ENCODE results near the gene FCSK.

FCSK gene

GRCh38 chr16:70433458-70434103, 20.8 kb upstream of the FCSK start:
- peaks cover 41% of the 10 kb centered on the region for H3F3A ChIP-seq (ENCODE audit: control insufficient read depth, insufficient read depth)
- H4K20me1 ChIP-seq (ENCODE audit: control insufficient read depth, insufficient read depth, low read depth, low read length) = no peaks in the 10 kb centered on the region
- peak overlapping the region; percentile 96 for H3K4me2 ChIP-seq (ENCODE audit: low read length)
- H3K36me3 ChIP-seq (ENCODE audit: control insufficient read depth, low read length) = peaks cover 51% of the 10 kb centered on the region
- H3K79me2 ChIP-seq (ENCODE audit: control insufficient read depth, low read length) = peaks cover 80% of the 10 kb centered on the region
- H3K9me3 ChIP-seq (ENCODE audit: control insufficient read depth, insufficient read depth, low read length) = no peaks in the 10 kb centered on the region
- no peaks in the 10 kb centered on the region for H3K9me2 ChIP-seq (replicated peaks; ENCODE audit: control insufficient read depth, low read length)
- no peaks in the 10 kb centered on the region for H3K27me3 ChIP-seq (ENCODE audit: control insufficient read depth, low read length)
- H3K4me1 ChIP-seq (ENCODE audit: control insufficient read depth, low read length) = peaks cover 81% of the 10 kb centered on the region
- TF ChIP-seq CTCF (IDR thresholded peaks at IDR 0.05; ENCODE audit: low read depth, low read length, poor library complexity, severe bottlenecking) (no peak), EZH2phosphoT487 (IDR thresholded peaks at IDR 0.05; ENCODE audit: borderline replicate concordance, low read length) (no peak)
- peak overlapping the region; percentile 100 for H3K27ac ChIP-seq (ENCODE audit: low read depth, low read length)
- H3K4me3 ChIP-seq (ENCODE audit: low read length) = peak overlapping the region; percentile 69

GRCh38 chr16:70434484-70435260, 19.7 kb upstream of the FCSK start:
- Histone ChIP-seq H3K9me2 (replicated peaks; ENCODE audit: control insufficient read depth, low read length) (no peaks in the 10 kb centered on the region), H3K4me2 (ENCODE audit: low read length) (peak overlapping the region; percentile 96), H3K27me3 (ENCODE audit: control insufficient read depth, low read length) (no peaks in the 10 kb centered on the region), H3F3A (ENCODE audit: control insufficient read depth, insufficient read depth) (peaks cover 37% of the 10 kb centered on the region), H3K27ac (ENCODE audit: low read depth, low read length) (peak overlapping the region; percentile 100), H3K36me3 (ENCODE audit: control insufficient read depth, low read length) (peaks cover 46% of the 10 kb centered on the region), H3K79me2 (ENCODE audit: control insufficient read depth, low read length) (peaks cover 72% of the 10 kb centered on the region), H3K4me1 (ENCODE audit: control insufficient read depth, low read length) (peaks cover 73% of the 10 kb centered on the region), H4K20me1 (ENCODE audit: control insufficient read depth, insufficient read depth, low read depth, low read length) (no peaks in the 10 kb centered on the region), H3K4me3 (ENCODE audit: low read length) (peak overlapping the region; percentile 69), H3K9me3 (ENCODE audit: control insufficient read depth, insufficient read depth, low read length) (no peaks in the 10 kb centered on the region)
- TF ChIP-seq CTCF (IDR thresholded peaks at IDR 0.05; ENCODE audit: low read depth, low read length, poor library complexity, severe bottlenecking) = no peak
- no peak for TF ChIP-seq EZH2phosphoT487 (IDR thresholded peaks at IDR 0.05; ENCODE audit: borderline replicate concordance, low read length)

DNA sequence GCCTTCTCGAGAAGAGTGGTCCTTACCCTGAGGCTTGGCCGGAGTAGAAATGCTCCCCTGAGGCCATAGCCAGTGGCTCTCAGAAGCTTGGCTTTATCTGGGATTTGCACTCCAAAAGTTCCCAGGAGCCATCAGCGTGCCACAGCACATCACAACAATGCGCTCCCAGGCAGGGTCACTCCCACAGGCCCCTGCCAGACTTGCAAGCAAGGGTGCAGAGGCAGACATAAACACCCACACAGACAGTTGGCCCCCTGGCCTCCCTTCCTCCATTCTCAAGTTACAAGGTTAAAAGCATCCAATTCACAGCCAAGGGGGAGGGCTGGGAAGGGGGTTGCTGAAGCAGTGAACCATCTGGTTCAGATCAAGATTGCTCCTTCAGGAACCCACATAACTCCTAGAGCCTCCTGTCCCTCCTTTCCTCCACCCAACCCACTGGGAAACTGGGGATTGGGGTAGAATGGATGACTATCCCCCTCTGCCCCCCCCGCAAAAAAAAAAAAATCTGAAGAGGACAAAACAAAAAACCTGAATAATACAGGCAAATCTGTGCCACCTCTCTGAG, 17.3 kb upstream of the FCSK start:
- Histone ChIP-seq H3K4me3 (ENCODE audit: low read length) (peak overlapping the region; percentile 100), H3K27ac (ENCODE audit: low read depth, low read length) (peak overlapping the region; percentile 72), H3F3A (ENCODE audit: control insufficient read depth, insufficient read depth) (peaks cover 18% of the 10 kb centered on the region), H3K79me2 (ENCODE audit: control insufficient read depth, low read length) (peaks cover 59% of the 10 kb centered on the region), H3K4me1 (ENCODE audit: control insufficient read depth, low read length) (peaks cover 57% of the 10 kb centered on the region), H3K4me2 (ENCODE audit: low read length) (peak overlapping the region; percentile 98), H3K9me3 (ENCODE audit: control insufficient read depth, insufficient read depth, low read length) (no peaks in the 10 kb centered on the region), H3K9me2 (replicated peaks; ENCODE audit: control insufficient read depth, low read length) (no peaks in the 10 kb centered on the region), H4K20me1 (ENCODE audit: control insufficient read depth, insufficient read depth, low read depth, low read length) (no peaks in the 10 kb centered on the region), H3K36me3 (ENCODE audit: control insufficient read depth, low read length) (peaks cover 36% of the 10 kb centered on the region), H3K27me3 (ENCODE audit: control insufficient read depth, low read length) (no peaks in the 10 kb centered on the region)
- no peak for TF ChIP-seq CTCF (IDR thresholded peaks at IDR 0.05; ENCODE audit: low read depth, low read length, poor library complexity, severe bottlenecking)
- no peak for TF ChIP-seq EZH2phosphoT487 (IDR thresholded peaks at IDR 0.05; ENCODE audit: borderline replicate concordance, low read length)
